ENCODE measurements around the gene ZSCAN12.

GRCh38 chr6:28368522-28368921 lies 31.0 kb downstream of the ZSCAN12 start:
- TF ChIP-seq TAF1 (IDR thresholded peaks at IDR 0.05; ENCODE audit: low read depth) (no peak), CREB1 (IDR thresholded peaks at IDR 0.05; ENCODE audit: low read depth) (no peak), RAD21 (IDR thresholded peaks at IDR 0.05; ENCODE audit: low read depth) (no peak), EP300 (IDR thresholded peaks at IDR 0.05; ENCODE audit: borderline replicate concordance) (no peak), EGR1 (IDR thresholded peaks at IDR 0.05) (no peak)
- TF ChIP-seq, protein P1, sequence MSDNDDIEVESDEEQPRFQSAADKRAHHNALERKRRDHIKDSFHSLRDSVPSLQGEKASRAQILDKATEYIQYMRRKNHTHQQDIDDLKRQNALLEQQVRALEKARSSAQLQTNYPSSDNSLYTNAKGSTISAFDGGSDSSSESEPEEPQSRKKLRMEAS (IDR thresholded peaks at IDR 0.05) = no peak

All from Ishikawa (cell line).